GM12878 (cell line): ENCODE measurements around the gene TRUB1. TPM values are rescaled to one million over a fixed set of nuclear protein-coding genes. Genes with fewer than 3 reads are reported as not detected.

Source experiments
- ATAC-seq: fragments of 200-7000 bp; cut with Tn5 transposase; 3 replicates; pipeline ENCODE4 v1.9.1; 2020; ENCODE audit warnings: mild to moderate bottlenecking, moderate library complexity
- BruUV-seq: library from RNA; stranded (reverse); fragments of 400-500 nt; replicated peaks from 2 replicates; lab custom pipeline; 2021; lab: Mats Ljungman, UMichigan
- CTCF ChIA-PET: fragments of 300-600 bp; sonication (Branson Sonifier 250); formaldehyde crosslinking; extraction: SDS; loops from one replicate; lab custom pipeline; 2021; ENCODE audit warnings: inconsistent platforms; lab: Yijun Ruan, JAX
- POLR2A ChIA-PET: fragments of 350-600 bp; formaldehyde crosslinking; extraction: SDS; loops from one replicate; lab custom pipeline; 2021; ENCODE audit warnings: inconsistent platforms; lab: Charles Lee
- RAD21 ChIA-PET: fragments of 300-600 bp; sonication (Branson Sonifier 250); formaldehyde crosslinking; loops from one replicate; lab custom pipeline; 2023; ENCODE audit warnings: antibody characterized with exemption; ENCODE audit not compliant: unreplicated experiment; lab: Charles Lee
- SMC1A ChIA-PET: fragments of 300-600 bp; sonication (Branson Sonifier 250); formaldehyde crosslinking; loops from one replicate; lab custom pipeline; 2023; ENCODE audit not compliant: unreplicated experiment, uncharacterized antibody; lab: Charles Lee
- DNase-seq: peaks from one replicate; pipeline ENCODE4 v3.0.0-alpha.2; 2011; ENCODE audit warnings: low read depth, low spot score
- FAIRE-seq: peaks from 3 replicates; lab custom pipeline; 2011; peaks lifted over from hg19 to GRCh38; lab: Jason Lieb, UNC
- H2AFZ ChIP-seq: 2 replicates; pipeline ENCODE4 v1.6.0; 2011; ENCODE audit warnings: low read depth, low read length, control low read depth; ENCODE audit not compliant: control insufficient read depth
- H3K27ac ChIP-seq: 2 replicates; pipeline ENCODE4 v1.5.1; 2011; ENCODE audit warnings: control low read depth; ENCODE audit not compliant: control insufficient read depth, insufficient read depth
- H3K27me3 ChIP-seq, 2 experiments: replicated peaks in 1 of 2; 2 replicates each; pipeline versions ENCODE4 v1.6.0 to v1.6.1; 2011; ENCODE audit warnings: low read length in 1 of 2; ENCODE audit not compliant: control insufficient read depth in 2 of 2, insufficient read depth in 2 of 2
- H3K36me3 ChIP-seq, 2 experiments: 2 replicates each; pipeline ENCODE4 v1.5.1; 2011; ENCODE audit warnings: low read length in 1 of 2; ENCODE audit not compliant: control insufficient read depth in 2 of 2, insufficient read depth in 2 of 2
- H3K4me1 ChIP-seq: 2 replicates; pipeline ENCODE4 v1.6.1; 2011; ENCODE audit warnings: mild to moderate bottlenecking, low read length, moderate library complexity, mixed read lengths; ENCODE audit not compliant: control insufficient read depth, insufficient read depth
- H3K4me2 ChIP-seq: 2 replicates; pipeline ENCODE4 v1.6.0; 2011; ENCODE audit warnings: control low read depth; ENCODE audit not compliant: control insufficient read depth, insufficient read depth
- H3K4me3 ChIP-seq: fragments of 200-600 bp; sonication (generic); 2 replicates; pipeline ENCODE4 v1.5.1; 2016
- H3K79me2 ChIP-seq: 2 replicates; pipeline ENCODE4 v1.6.0; 2011; ENCODE audit warnings: low read length; ENCODE audit not compliant: control insufficient read depth, insufficient read depth
- H3K9ac ChIP-seq: 2 replicates; pipeline ENCODE4 v1.8.0; 2011; ENCODE audit warnings: low read length, control low read depth, mixed read lengths; ENCODE audit not compliant: control insufficient read depth, insufficient read depth
- H3K9me3 ChIP-seq: replicated peaks from 3 replicates; pipeline ENCODE4 v1.5.1; 2011; ENCODE audit warnings: mild to moderate bottlenecking, low read length; ENCODE audit not compliant: control insufficient read depth, insufficient read depth
- H4K20me1 ChIP-seq: 2 replicates; pipeline ENCODE4 v1.6.0; 2011; ENCODE audit not compliant: control insufficient read depth, insufficient read depth
- ATF3 ChIP-seq: IDR thresholded peaks from 2 replicates; pipeline ENCODE4 v1.6.1; 2011; ENCODE audit warnings: low read depth, mild to moderate bottlenecking, low read length, moderate library complexity, borderline replicate concordance; ENCODE audit errors: extremely low read depth
- BHLHE40 ChIP-seq, 2 experiments: fragments of 450-650 bp in 1 of 2; IDR thresholded peaks; 2 replicates each; pipeline ENCODE4 v1.6.1; 2011 to 2017; ENCODE audit warnings: low read depth in 2 of 2, borderline replicate concordance in 1 of 2, improper control_type of control experiment in 1 of 2, low read length in 1 of 2, mild to moderate bottlenecking in 1 of 2
- BRCA1 ChIP-seq: IDR thresholded peaks from 2 replicates; pipeline ENCODE4 v1.6.1; 2011; ENCODE audit warnings: low read depth, low read length, improper control_type of control experiment
- CHD1 ChIP-seq: IDR thresholded peaks from 2 replicates; pipeline ENCODE4 v1.6.1; 2012; ENCODE audit warnings: low read depth, low read length, improper control_type of control experiment
- CREB1 ChIP-seq: IDR thresholded peaks from 2 replicates; pipeline ENCODE4 v1.6.1; 2012; ENCODE audit warnings: low read depth, mild to moderate bottlenecking, inconsistent platforms
- CREM ChIP-seq: IDR thresholded peaks from 2 replicates; pipeline ENCODE4 v1.6.1; 2014; ENCODE audit warnings: antibody characterized with exemption, low read depth
- E4F1 ChIP-seq: fragments of 450-650 bp; IDR thresholded peaks from 2 replicates; pipeline ENCODE4 v1.6.1; 2018; ENCODE audit warnings: borderline replicate concordance, mild to moderate bottlenecking; ENCODE audit not compliant: partially characterized antibody
- EED ChIP-seq: sonication (generic); IDR thresholded peaks from 2 replicates; pipeline ENCODE4 v1.6.1; 2016; ENCODE audit warnings: antibody characterized with exemption, low read depth
- EZH2 ChIP-seq: IDR thresholded peaks from 2 replicates; pipeline ENCODE4 v1.6.1; 2012; ENCODE audit warnings: low read depth, mild to moderate bottlenecking, control low read depth, inconsistent platforms, low read length, borderline replicate concordance; ENCODE audit not compliant: control insufficient read depth
- HDGF ChIP-seq: fragments of 450-650 bp; IDR thresholded peaks from 2 replicates; pipeline ENCODE4 v1.6.1; 2016; ENCODE audit warnings: antibody characterized with exemption
- IKZF1 ChIP-seq: fragments of 450-650 bp; conservative IDR thresholded peaks from 2 replicates; pipeline ENCODE4 v1.6.1; 2017; ENCODE audit warnings: antibody characterized with exemption, mild to moderate bottlenecking
- JUND ChIP-seq: IDR thresholded peaks from 2 replicates; pipeline ENCODE4 v1.6.1; 2012; ENCODE audit warnings: low read depth, mild to moderate bottlenecking, low read length, improper control_type of control experiment, moderate library complexity
- KAT2A ChIP-seq: conservative IDR thresholded peaks from 2 replicates; pipeline ENCODE4 v1.6.1; 2011; ENCODE audit warnings: low read depth, low read length; ENCODE audit not compliant: control insufficient read depth
- KLF5 ChIP-seq: fragments of 450-650 bp; IDR thresholded peaks from 2 replicates; pipeline ENCODE4 v1.6.1; 2014; ENCODE audit warnings: mild to moderate bottlenecking; ENCODE audit not compliant: partially characterized antibody
- MYB ChIP-seq: fragments of 150-350 bp; IDR thresholded peaks from 2 replicates; pipeline ENCODE4 v1.6.1; 2014; ENCODE audit warnings: mild to moderate bottlenecking, low read depth, low read length, borderline replicate concordance
- NFIC ChIP-seq: IDR thresholded peaks from 2 replicates; pipeline ENCODE4 v1.6.1; 2012; ENCODE audit warnings: low read depth, mild to moderate bottlenecking, inconsistent platforms, low read length, moderate library complexity
- NFYB ChIP-seq: IDR thresholded peaks from 2 replicates; pipeline ENCODE4 v1.6.1; 2011; ENCODE audit warnings: low read depth, mild to moderate bottlenecking, low read length, improper control_type of control experiment, moderate library complexity; ENCODE audit not compliant: insufficient read depth
- NR2F1 ChIP-seq: fragments of 450-650 bp; conservative IDR thresholded peaks from 2 replicates; pipeline ENCODE4 v1.6.1; 2017; ENCODE audit warnings: mild to moderate bottlenecking
- POLR2A ChIP-seq: IDR thresholded peaks from 2 replicates; pipeline ENCODE4 v1.6.1; 2011; ENCODE audit warnings: low read depth, mild to moderate bottlenecking, low read length
- POU2F2 ChIP-seq: IDR thresholded peaks from 3 replicates; pipeline ENCODE4 v1.6.1; 2011; ENCODE audit warnings: low read depth, mild to moderate bottlenecking, low read length, borderline replicate concordance
- RBBP5 ChIP-seq: fragments of 200-600 bp; sonication (generic); conservative IDR thresholded peaks from 2 replicates; pipeline ENCODE4 v1.6.1; 2016
- SMAD1 ChIP-seq: fragments of 450-650 bp; IDR thresholded peaks from 2 replicates; pipeline ENCODE4 v1.6.1; 2018; ENCODE audit warnings: mild to moderate bottlenecking, low read depth; ENCODE audit not compliant: partially characterized antibody
- SMC3 ChIP-seq: IDR thresholded peaks from 2 replicates; pipeline ENCODE4 v1.6.1; 2011; ENCODE audit warnings: low read length, improper control_type of control experiment, borderline replicate concordance
- TCF3 ChIP-seq: IDR thresholded peaks from 2 replicates; pipeline ENCODE4 v1.6.1; 2012; ENCODE audit warnings: low read depth, mild to moderate bottlenecking, low read length, borderline replicate concordance; ENCODE audit not compliant: insufficient read depth
- ZNF274 ChIP-seq: IDR thresholded peaks from one replicate; pipeline ENCODE4 v1.8.0; 2011; ENCODE audit not compliant: insufficient read length, insufficient read depth
- ZSCAN29 ChIP-seq: fragments of 450-650 bp; IDR thresholded peaks from 2 replicates; pipeline ENCODE4 v1.6.1; 2017; ENCODE audit warnings: mild to moderate bottlenecking, moderate library complexity
- WGBS: methylation state at CpG from one replicate; pipeline ENCODE4 v1.1.6; 2016; ENCODE audit warnings: low lambda C conversion rate; ENCODE audit not compliant: insufficient replicate concordance, insufficient coverage; ENCODE audit errors: missing lambda C conversion rate; 5-methylcytosine and 5-hydroxymethylcytosine counted together
- in situ Hi-C: fragments of 300-500 bp; cut with MboI; formaldehyde crosslinking; loops from 9 replicates; pipeline ENCODE4 v1.14.3; 2018; ENCODE audit warnings: mixed read lengths
- intact Hi-C: fragments of 100-400 bp; cut with micrococcal nuclease; formaldehyde crosslinking; loops from one replicate; pipeline ENCODE4 v1.14.2; 2022; ENCODE audit not compliant: unreplicated experiment
- polyA plus RNA-seq, 11 experiments: library from polyadenylated mRNA; depleted of rRNA in 4 of 11; unstranded in 6 of 11; stranded (reverse) in 5 of 11; fragments of >200 nt; fragmentation: Nextera tagmentation in 4 of 11; fragmentation: Illumina TruSeq in 1 of 11; extraction: Ambion mirVana in 4 of 11; extraction: Trizol in 1 of 11; gene quantifications; 1 replicate in 1 of 11; 2 replicates in 10 of 11; pipeline versions ENCODE4 v1.2.1 to v1.2.3, GENCODE V29; 2011 to 2016; ENCODE audit warnings: inconsistent platforms in 2 of 11, missing spikeins in 2 of 11, low read depth in 1 of 11
- total RNA-seq, 4 experiments: library from RNA; depleted of rRNA in 3 of 4; stranded (reverse); fragments of >200 nt in 3 of 4; fragmentation: Illumina TruSeq in 1 of 4; extraction: Trizol in 1 of 4; gene quantifications; 2 replicates each; pipeline versions ENCODE4 v1.2.1 to v1.2.3, GENCODE V29; 2013 to 2021

TRUB1 gene
- total and polyA plus RNA-seq, 10 of the 15 experiments (the other 5 are each of a cell fraction or from before 2014, with no cell fraction given): 8.1 to 24.0 (median 15.9) TPM

DNA sequence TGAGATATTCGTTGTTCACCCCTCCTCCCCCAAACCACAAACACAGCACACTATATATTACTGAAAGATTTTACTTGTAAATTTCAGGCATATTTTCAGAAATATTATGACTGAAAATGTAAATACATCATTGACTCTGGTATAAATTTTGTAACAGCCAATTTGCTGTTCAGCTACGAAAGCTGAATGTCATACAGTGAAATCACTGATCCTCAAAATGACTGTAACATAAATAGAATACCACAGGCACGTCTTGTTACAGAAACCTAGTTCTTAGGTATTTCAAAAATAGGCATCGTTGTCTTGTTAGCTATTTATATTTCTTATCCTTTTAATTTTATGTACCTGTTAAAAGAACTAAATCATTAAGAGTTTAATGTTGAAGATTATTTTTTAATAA, 15.1 kb downstream of the TRUB1 start:
- Histone ChIP-seq H3K9ac (no peak overlapping the region), H3K36me3 (peaks cover 0 to 4% of the 10 kb centered on the region in 2 experiments; a peak in 2 of 4 replicates), H2AFZ (no peak overlapping the region), H3K4me1 (peaks cover 13% of the 10 kb centered on the region; the same call in 1 of the 2 replicates), H4K20me1 (no peaks in the 10 kb centered on the region), H3K9me3 (no peaks in the 10 kb centered on the region), H3K27ac (no peak overlapping the region), H3K4me3 (no peak overlapping the region), H3K27me3 (no peaks in the 10 kb centered on the region), H3K4me2 (peak overlapping the region; percentile 45; the same call in 1 of the 2 replicates), H3K79me2 (peaks cover 7% of the 10 kb centered on the region)
- ChIA-PET RAD21 (no interaction called here), CTCF (interaction anchor here (1.3 kb wide), 1 partner anchor 13 kb away, joined by 3 read pairs; no protein-coding TSS in a partner anchor), SMC1A (interaction anchor here (0.8 kb wide), 1 partner anchor 11 kb away, joined by 3 read pairs; no protein-coding TSS in a partner anchor), POLR2A (no interaction called here)
- in situ Hi-C loops: no loop called here
- intact Hi-C loops: no loop called here
- peak; percentile 38 for FAIRE-seq
- DNase-seq: no peak
- ATAC-seq: peak; percentile 78
- WGBS: 14% methylated on average over 4 of the region's 4 CpGs
- no TSS peak for BruUV-seq
- TF ChIP-seq ZSCAN29: no peak
- TF ChIP-seq RBBP5: no peak
- no peak for TF ChIP-seq ATF3
- TF ChIP-seq NFYB: no peak
- no peak for TF ChIP-seq KAT2A
- no peak for TF ChIP-seq POU2F2
- TF ChIP-seq POLR2A: no peak
- peak in 1 of 2 experiments; percentile 44; a peak in 2 of 4 replicates for TF ChIP-seq BHLHE40 (IDR thresholded peaks at IDR 0.05; ENCODE audit: borderline replicate concordance in 1 of 2, low read depth in 2 of 2, low read length in 1 of 2)
- no peak for TF ChIP-seq NR2F1
- no peak for TF ChIP-seq MYB
- no peak for TF ChIP-seq TCF3
- TF ChIP-seq CREM: peak; percentile 61
- TF ChIP-seq KLF5: no peak
- peak; percentile 78 for TF ChIP-seq NFIC
- no peak for TF ChIP-seq SMC3
- TF ChIP-seq BRCA1: no peak
- TF ChIP-seq EZH2: no peak
- no peak for TF ChIP-seq CHD1
- TF ChIP-seq SMAD1: no peak
- no peak for TF ChIP-seq E4F1
- no peak for TF ChIP-seq IKZF1
- TF ChIP-seq ZNF274: no peak
- no peak for TF ChIP-seq EED
- no peak for TF ChIP-seq JUND
- TF ChIP-seq CREB1: peak; percentile 84
- TF ChIP-seq HDGF: no peak
